CD14-positive monocyte (primary cell): ENCODE data around the gene VPS37C. TPM values are rescaled to one million over a fixed set of nuclear protein-coding genes. Genes with fewer than 3 reads are reported as not detected.

Experiments used
- DNase-seq, 3 donors: peaks; one replicate each; pipeline ENCODE4 v3.0.0-alpha.2; 2011 to 2022
- H2AFZ ChIP-seq: 2 replicates; pipeline ENCODE4 v1.6.0; 2012; ENCODE audit warnings: mild to moderate bottlenecking, low read depth, low read length, inconsistent platforms; ENCODE audit not compliant: insufficient read depth, poor library complexity, severe bottlenecking
- H3K27ac ChIP-seq, 2 donors: 1 replicate in 1 of 2; 2 replicates in 1 of 2; pipeline ENCODE4 v1.5.1; 2012 to 2013; ENCODE audit warnings: low read length in 2 of 2, control low read depth in 1 of 2, inconsistent platforms in 1 of 2, low read depth in 1 of 2, mild to moderate bottlenecking in 1 of 2
- H3K27me3 ChIP-seq, 2 donors: one replicate each; pipeline versions ENCODE4 v1.6.0 to v1.6.1; 2011 to 2013; ENCODE audit warnings: low read length in 2 of 2; ENCODE audit not compliant: control insufficient read depth in 2 of 2, insufficient read depth in 2 of 2
- H3K36me3 ChIP-seq, 2 donors: replicated peaks in 1 of 2; 1 replicate in 1 of 2; 2 replicates in 1 of 2; pipeline versions ENCODE4 v1.5.1 to v1.6.1; 2012 to 2013; ENCODE audit warnings: low read length in 2 of 2, control low read depth in 1 of 2, inconsistent platforms in 1 of 2, mild to moderate bottlenecking in 1 of 2; ENCODE audit not compliant: insufficient read depth in 2 of 2, control insufficient read depth in 1 of 2
- H3K4me1 ChIP-seq, 2 donors: 1 replicate in 1 of 2; 2 replicates in 1 of 2; pipeline versions ENCODE4 v1.5.1 to v1.6.1; 2012 to 2013; ENCODE audit warnings: low read length in 2 of 2, control low read depth in 1 of 2, inconsistent platforms in 1 of 2, mild to moderate bottlenecking in 1 of 2, moderate library complexity in 1 of 2; ENCODE audit not compliant: insufficient read depth in 2 of 2, control insufficient read depth in 1 of 2
- H3K4me2 ChIP-seq: replicated peaks from 2 replicates; pipeline ENCODE3; 2012; ENCODE audit warnings: low read length, moderate library complexity, mild to moderate bottlenecking; ENCODE audit not compliant: poor library complexity, severe bottlenecking; ENCODE audit errors: extremely low read depth
- H3K4me3 ChIP-seq, 3 experiments: fragments of 200-600 bp in 1 of 3; sonication (generic) in 1 of 3; replicated peaks in 1 of 3; 1 replicate in 2 of 3; 2 replicates in 1 of 3; pipeline ENCODE4 v1.5.1; 2011 to 2013; ENCODE audit warnings: low read length in 3 of 3, mild to moderate bottlenecking in 3 of 3, control low read depth in 2 of 3, low read depth in 2 of 3, inconsistent platforms in 1 of 3, moderate library complexity in 1 of 3
- H3K79me2 ChIP-seq: 2 replicates; pipeline ENCODE4 v1.6.0; 2012; ENCODE audit warnings: mild to moderate bottlenecking, control low read depth, inconsistent platforms, low read length, moderate library complexity; ENCODE audit not compliant: insufficient read depth
- H3K9ac ChIP-seq: 2 replicates; pipeline ENCODE4 v1.6.0; 2017; ENCODE audit warnings: low read length, mild to moderate bottlenecking; ENCODE audit not compliant: insufficient read depth, poor library complexity, severe bottlenecking
- H3K9me3 ChIP-seq, 2 donors: replicated peaks in 1 of 2; 1 replicate in 1 of 2; 2 replicates in 1 of 2; pipeline versions ENCODE4 v1.5.1 to v1.6.1; 2012 to 2013; ENCODE audit warnings: low read length in 2 of 2, control low read depth in 1 of 2; ENCODE audit not compliant: control insufficient read depth in 1 of 2, insufficient read depth in 1 of 2
- H4K20me1 ChIP-seq: 2 replicates; pipeline ENCODE4 v1.6.0; 2012; ENCODE audit warnings: mild to moderate bottlenecking, low read length, control low read depth, moderate library complexity; ENCODE audit not compliant: insufficient read depth
- H3K27ac Mint-ChIP-seq, 7 donors: one replicate each; pipeline ENCODE4 v1.8.0; 2020; ENCODE audit warnings: mild to moderate bottlenecking in 7 of 7, mixed read lengths in 7 of 7, moderate library complexity in 6 of 7, inconsistent platforms in 2 of 7
- H3K27me3 Mint-ChIP-seq, 3 donors: one replicate each; pipeline ENCODE4 v1.8.0; 2021 to 2022; ENCODE audit warnings: low read depth in 3 of 3, mild to moderate bottlenecking in 3 of 3, mixed read lengths in 3 of 3, moderate library complexity in 3 of 3, inconsistent platforms in 1 of 3
- H3K36me3 Mint-ChIP-seq, 2 donors: one replicate each; pipeline ENCODE4 v1.8.0; 2020; ENCODE audit warnings: mixed read lengths in 2 of 2, inconsistent platforms in 1 of 2, mild to moderate bottlenecking in 1 of 2
- H3K4me1 Mint-ChIP-seq: one replicate; pipeline ENCODE4 v1.8.0; 2020; ENCODE audit warnings: mild to moderate bottlenecking, mixed read lengths
- H3K4me3 Mint-ChIP-seq, 2 donors: one replicate each; pipeline ENCODE4 v1.8.0; 2020; ENCODE audit warnings: mild to moderate bottlenecking in 2 of 2, mixed read lengths in 2 of 2, moderate library complexity in 1 of 2
- H3K9me3 Mint-ChIP-seq, 7 donors: one replicate each; pipeline ENCODE4 v1.8.0; 2020 to 2022; ENCODE audit warnings: mixed read lengths in 7 of 7, mild to moderate bottlenecking in 6 of 7, moderate library complexity in 6 of 7, inconsistent platforms in 2 of 7
- CTCF ChIP-seq: fragments of 200-600 bp; IDR thresholded peaks from one replicate; pipeline ENCODE4 v1.8.0; 2022; ENCODE audit warnings: antibody characterized with exemption, mild to moderate bottlenecking
- WGBS: methylation state at CpG from one replicate; pipeline ENCODE4 v1.1.5; 2013; ENCODE audit warnings: missing lambda C conversion rate; ENCODE audit not compliant: insufficient coverage; 5-methylcytosine and 5-hydroxymethylcytosine counted together
- intact Hi-C, 2 donors: fragments of 100-400 bp; cut with micrococcal nuclease; formaldehyde crosslinking; loops; one replicate each; pipeline versions ENCODE4 v1.15.0 to v1.15.1; 2023
- polyA plus RNA-seq, 3 donors: library from polyadenylated mRNA; depleted of rRNA in 1 of 3; unstranded in 2 of 3; stranded (reverse) in 1 of 3; fragments of 300-500 nt in 2 of 3; fragments of >200 nt in 1 of 3; fragmentation: Illumina TruSeq in 2 of 3; gene quantifications; 1 replicate in 2 of 3; 2 replicates in 1 of 3; pipeline ENCODE4 v1.2.3, GENCODE V29; 2012 to 2021

Gene VPS37C
- polyA plus RNA-seq, 3 donors = 1.9 to 25.1 (median 3.8) TPM

DNA sequence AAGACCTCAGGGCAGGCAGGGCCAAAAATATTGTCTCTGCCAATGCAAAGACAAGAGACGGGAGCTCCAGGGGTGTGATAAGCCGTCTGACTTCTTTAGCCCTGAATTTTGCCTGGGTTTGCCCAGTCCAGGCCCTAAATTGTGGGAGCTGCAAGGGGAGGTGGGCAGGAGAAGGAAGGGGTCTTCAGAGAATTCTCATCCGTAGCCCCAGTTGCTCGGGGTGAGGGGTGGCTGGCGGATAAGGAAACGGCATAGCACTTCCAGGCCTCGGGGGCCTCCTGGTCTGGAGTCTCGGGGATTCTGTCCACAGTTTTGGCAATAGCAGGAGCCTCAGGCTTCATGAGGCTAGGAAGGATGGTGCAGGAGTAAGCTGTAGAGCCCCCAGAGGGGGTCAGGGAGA, 51.6 kb downstream of the VPS37C start:
- H3K27ac ChIP-seq = no peak overlapping the region
- no peaks in the 10 kb centered on the region for H3K9me3 ChIP-seq
- TF ChIP-seq CTCF = no peak
- no peaks in the 10 kb centered on the region for H3K79me2 ChIP-seq
- no peak overlapping the region for H2AFZ ChIP-seq
- intact Hi-C loops = no loop called here
- no peak overlapping the region for H3K4me3 ChIP-seq
- WGBS = 92% methylated on average over 8 of the region's 8 CpGs
- no peak overlapping the region for H3K4me2 ChIP-seq
- Mint-ChIP-seq H3K9me3 (no peaks in the 10 kb centered on the region), H3K27me3 (peaks cover under 1 to 2% (median 2%) of the 10 kb centered on the region in 3 donors), H3K36me3 (no peaks in the 10 kb centered on the region), H3K4me3 (no peak overlapping the region), H3K27ac (peak overlapping the region in 1 of 7 donors; percentile 18), H3K4me1 (peaks cover 3% of the 10 kb centered on the region)
- no peaks in the 10 kb centered on the region for H3K36me3 ChIP-seq
- no peaks in the 10 kb centered on the region for H4K20me1 ChIP-seq
- no peaks in the 10 kb centered on the region for H3K27me3 ChIP-seq
- no peak for DNase-seq
- peaks cover 0 to under 1% of the 10 kb centered on the region in 2 donors for H3K4me1 ChIP-seq
- no peak overlapping the region for H3K9ac ChIP-seq

DNA sequence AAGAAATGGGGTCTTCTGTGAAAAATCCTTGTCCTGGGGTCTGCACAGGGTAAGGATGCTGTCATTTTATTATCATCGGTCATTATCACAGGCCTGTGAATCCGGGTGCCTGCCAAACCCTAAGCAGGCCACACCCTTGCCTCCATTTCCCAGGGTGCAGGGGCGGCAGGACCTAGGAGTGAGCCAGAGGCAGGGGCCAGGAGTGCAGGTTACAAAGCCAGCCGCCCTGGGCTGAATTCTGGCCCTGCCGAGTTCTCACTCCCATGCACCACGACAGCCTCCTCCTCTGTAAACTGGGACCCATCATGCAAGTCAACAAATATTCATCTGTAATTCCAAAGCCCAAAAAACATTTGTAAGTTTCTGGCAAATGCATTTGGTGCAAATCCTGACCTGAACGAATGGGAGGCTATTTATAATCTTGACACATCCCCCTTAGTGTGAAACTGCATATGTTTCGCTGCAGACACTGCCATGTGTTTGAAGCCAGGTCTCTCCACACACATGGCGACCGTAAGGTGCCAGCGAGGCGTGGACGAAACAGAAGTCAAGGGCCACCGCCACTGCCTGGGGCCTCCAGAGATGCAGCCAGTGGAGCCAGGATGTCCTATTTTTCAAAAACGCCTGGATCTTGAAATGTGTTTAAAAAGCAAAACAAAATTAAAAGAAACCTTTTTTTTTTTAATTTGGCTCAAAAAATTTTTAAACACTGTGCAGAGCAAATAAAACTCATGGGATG, 52.2 kb downstream of the VPS37C start:
- no peaks in the 10 kb centered on the region for H3K27me3 ChIP-seq

More for the DNA sequence above, 52.2 kb downstream of the VPS37C start:
- no peak overlapping the region for H3K27ac Mint-ChIP-seq
- no peaks in the 10 kb centered on the region for H3K9me3 Mint-ChIP-seq
- H3K4me1 Mint-ChIP-seq = peaks cover 3% of the 10 kb centered on the region
- no peaks in the 10 kb centered on the region for H3K4me1 ChIP-seq
- H2AFZ ChIP-seq = no peak overlapping the region
- no peaks in the 10 kb centered on the region for H4K20me1 ChIP-seq
- peaks cover 0 to 2% (median 2%) of the 10 kb centered on the region in 3 donors for H3K27me3 Mint-ChIP-seq
- H3K9me3 ChIP-seq = no peaks in the 10 kb centered on the region
- H3K4me3 ChIP-seq = no peak overlapping the region
- no peak overlapping the region for H3K4me3 Mint-ChIP-seq
- TF ChIP-seq CTCF = no peak
- no peaks in the 10 kb centered on the region for H3K36me3 ChIP-seq
- no peaks in the 10 kb centered on the region for H3K36me3 Mint-ChIP-seq
- 97% methylated on average over 12 of the region's 15 CpGs for WGBS
- DNase-seq = no peak
- no peak overlapping the region for H3K4me2 ChIP-seq
- H3K27ac ChIP-seq = no peak overlapping the region
- intact Hi-C loops = no loop called here
- no peaks in the 10 kb centered on the region for H3K79me2 ChIP-seq
- H3K9ac ChIP-seq = no peak overlapping the region
